Keratinocyte (primary cell): ENCODE results near the gene ZFPM1. TPM values are rescaled to one million over a fixed set of nuclear protein-coding genes. Genes with fewer than 3 reads are reported as not detected.

ENCODE experiments used
- DNase-seq: peaks from one replicate; pipeline ENCODE4 v3.0.0-alpha.2; 2011; ENCODE audit warnings: low read depth, missing footprints, low spot score
- FAIRE-seq: peaks from 2 replicates; lab custom pipeline; 2011; peaks lifted over from hg19 to GRCh38; lab: Jason Lieb, UNC
- H2AFZ ChIP-seq: 2 replicates; pipeline ENCODE4 v1.6.0; 2012; ENCODE audit warnings: low read length, control low read depth, inconsistent platforms; ENCODE audit not compliant: control insufficient read depth
- H3K27ac ChIP-seq: 2 replicates; pipeline ENCODE4 v1.5.1; 2011; ENCODE audit warnings: low read length; ENCODE audit not compliant: control insufficient read depth, insufficient read depth
- H3K27me3 ChIP-seq: 3 replicates; pipeline ENCODE4 v1.6.0; 2011; ENCODE audit warnings: low read length; ENCODE audit not compliant: control insufficient read depth, insufficient read depth; ENCODE audit errors: extremely low read depth
- H3K36me3 ChIP-seq, 2 experiments: 2 replicates in 1 of 2; 3 replicates in 1 of 2; pipeline ENCODE4 v1.5.1; 2011; ENCODE audit warnings: low read length in 2 of 2, mild to moderate bottlenecking in 1 of 2; ENCODE audit not compliant: control insufficient read depth in 2 of 2, insufficient read depth in 2 of 2; ENCODE audit errors: extremely low read depth in 1 of 2
- H3K4me1 ChIP-seq: 3 replicates; pipeline ENCODE4 v1.5.1; 2011; ENCODE audit warnings: low read length; ENCODE audit not compliant: control insufficient read depth, insufficient read depth; ENCODE audit errors: extremely low read depth
- H3K4me2 ChIP-seq: 3 replicates; pipeline ENCODE4 v1.6.0; 2011; ENCODE audit warnings: low read depth, low read length; ENCODE audit not compliant: control insufficient read depth, insufficient read depth; ENCODE audit errors: extremely low read depth
- H3K4me3 ChIP-seq, 3 experiments: fragments of 200-600 bp in 1 of 3; sonication (generic) in 1 of 3; 2 replicates in 2 of 3; 3 replicates in 1 of 3; pipeline ENCODE4 v1.5.1; 2011 to 2016; ENCODE audit warnings: low read length in 3 of 3, mild to moderate bottlenecking in 3 of 3, control low read depth in 2 of 3, inconsistent platforms in 1 of 3, low read depth in 1 of 3, mixed read lengths in 1 of 3, mixed run types in 1 of 3, moderate library complexity in 1 of 3; ENCODE audit not compliant: control insufficient read depth in 2 of 3, insufficient read depth in 2 of 3; ENCODE audit errors: extremely low read depth in 1 of 3
- H3K79me2 ChIP-seq: 2 replicates; pipeline ENCODE4 v1.6.0; 2012; ENCODE audit warnings: low read length; ENCODE audit not compliant: control insufficient read depth, insufficient read depth
- H3K9ac ChIP-seq: 3 replicates; pipeline ENCODE4 v1.6.0; 2011; ENCODE audit warnings: low read length; ENCODE audit not compliant: control insufficient read depth, insufficient read depth; ENCODE audit errors: extremely low read depth
- H3K9me1 ChIP-seq: 3 replicates; pipeline ENCODE4 v1.6.0; 2011; ENCODE audit warnings: low read length; ENCODE audit not compliant: control insufficient read depth, insufficient read depth; ENCODE audit errors: extremely low read depth
- H3K9me3 ChIP-seq: 2 replicates; pipeline ENCODE4 v1.5.1; 2012; ENCODE audit warnings: low read depth, low read length; ENCODE audit not compliant: control insufficient read depth
- H4K20me1 ChIP-seq: 3 replicates; pipeline ENCODE4 v1.6.0; 2011; ENCODE audit warnings: low read length; ENCODE audit not compliant: control insufficient read depth, insufficient read depth; ENCODE audit errors: extremely low read depth
- CTCF ChIP-seq, 3 experiments: IDR thresholded peaks in 1 of 3; conservative IDR thresholded peaks in 1 of 3; optimal IDR thresholded peaks in 1 of 3; 2 replicates in 2 of 3; 3 replicates in 1 of 3; pipeline versions ENCODE3 to v1.5.1; 2011; ENCODE audit warnings: low read length in 3 of 3, mild to moderate bottlenecking in 3 of 3, moderate library complexity in 2 of 3, control low read depth in 1 of 3, inconsistent platforms in 1 of 3; ENCODE audit not compliant: insufficient read depth in 2 of 3; ENCODE audit errors: extremely low read depth in 1 of 3
- EZH2 ChIP-seq: IDR thresholded peaks from one replicate; pipeline ENCODE4 v1.6.1; 2012; ENCODE audit warnings: inconsistent platforms, mild to moderate bottlenecking, low read length, moderate library complexity
- dilution Hi-C: fragments of 300-500 bp; cut with MboI; formaldehyde crosslinking; loops from one replicate; pipeline ENCODE4 v1.7.0; 2020; ENCODE audit warnings: low sequenced_read_pairs; ENCODE audit not compliant: extremely low pct_ligation_motif_present
- polyA plus RNA-seq, 5 experiments: library from polyadenylated mRNA; depleted of rRNA in 3 of 5; stranded (reverse) in 3 of 5; stranded (forward) in 1 of 5; unstranded in 1 of 5; fragments of >200 nt; gene quantifications; 1 replicate in 1 of 5; 2 replicates in 3 of 5; 3 replicates in 1 of 5; pipeline versions ENCODE4 v1.2.1 to v1.2.3, GENCODE V29; 2011 to 2012; ENCODE audit warnings: missing spikeins in 2 of 5, low read depth in 1 of 5, low replicate concordance in 1 of 5

Gene ZFPM1
- polyA plus RNA-seq, 1 donor (not counting 4 experiments of a cell fraction or from before 2014, with no cell fraction given): 0.42 TPM

DNA sequence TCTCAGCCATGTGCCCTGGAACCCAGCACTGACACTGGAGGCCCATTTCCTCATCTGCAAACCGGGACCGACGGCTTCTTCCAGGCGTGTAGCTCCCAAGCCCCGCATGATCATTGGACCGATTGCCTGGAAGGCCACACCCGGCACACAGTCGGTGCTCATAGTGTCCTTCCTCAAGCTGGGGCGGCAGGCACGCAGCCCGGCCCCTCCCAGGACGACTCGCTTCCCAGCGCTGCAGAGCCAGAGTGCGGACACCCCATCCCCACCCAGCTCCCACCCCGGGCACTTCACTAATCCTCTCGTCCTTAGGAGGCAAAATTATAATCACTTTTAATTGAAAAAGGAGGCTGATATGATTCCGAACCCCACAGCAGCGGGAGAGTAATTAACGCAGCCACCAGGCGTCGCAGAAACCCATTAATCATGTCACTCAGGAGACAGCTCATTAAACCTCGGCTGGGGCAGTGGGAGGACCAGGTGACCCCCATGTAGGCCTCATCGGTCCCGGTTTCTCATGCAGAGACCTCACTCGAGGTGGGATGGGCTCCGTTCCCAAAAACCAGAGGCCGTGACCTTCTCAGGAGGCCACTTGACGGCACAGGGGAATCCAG, 37.3 kb upstream of the ZFPM1 start:
- dilution Hi-C loops: no loop called here
- no peaks in the 10 kb centered on the region for H4K20me1 ChIP-seq
- peaks cover 16% of the 10 kb centered on the region for H3K27me3 ChIP-seq
- H3K36me3 ChIP-seq: no peaks in the 10 kb centered on the region
- no peaks in the 10 kb centered on the region for H3K9me1 ChIP-seq
- no peak overlapping the region for H3K9ac ChIP-seq
- no peak for FAIRE-seq
- no peak for DNase-seq
- H3K79me2 ChIP-seq: no peaks in the 10 kb centered on the region
- H3K4me1 ChIP-seq: no peaks in the 10 kb centered on the region
- TF ChIP-seq CTCF (optimal IDR thresholded peaks at IDR 0.05 in 1 of 3, IDR thresholded peaks at IDR 0.05 in 1 of 3, conservative IDR thresholded peaks at IDR 0.05 in 1 of 3; ENCODE audit: extremely low read depth in 1 of 3, insufficient read depth in 2 of 3, low read length in 3 of 3) (peak; percentile 25 to 36 (median 29)), EZH2 (no peak)
- no peak overlapping the region for H3K4me3 ChIP-seq
- no peaks in the 10 kb centered on the region for H3K9me3 ChIP-seq
- H2AFZ ChIP-seq: no peak overlapping the region
- H3K27ac ChIP-seq: no peak overlapping the region
- H3K4me2 ChIP-seq: no peak overlapping the region

DNA sequence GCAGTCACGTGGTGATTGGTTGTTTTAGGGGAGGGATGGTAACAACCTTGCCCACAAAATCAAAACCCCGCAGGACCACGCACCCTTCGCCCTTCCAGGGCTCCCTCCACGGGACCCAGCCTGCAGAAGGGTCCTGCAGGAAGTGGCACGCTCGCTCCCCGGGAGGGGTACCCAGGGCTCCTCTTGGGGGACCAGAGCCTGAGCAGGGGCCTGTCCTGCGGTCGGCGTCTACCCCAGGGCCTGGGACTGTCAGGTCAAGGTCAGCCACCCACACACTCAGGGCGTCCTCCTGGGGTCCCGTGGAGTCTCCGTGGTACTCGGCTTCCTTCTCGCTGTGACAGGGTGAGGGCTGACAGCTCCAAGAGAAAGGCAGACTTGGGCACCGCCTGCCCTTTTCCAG, 36.4 kb upstream of the ZFPM1 start:
- Histone ChIP-seq H3K9ac (no peak overlapping the region), H3K79me2 (no peaks in the 10 kb centered on the region), H3K4me2 (no peak overlapping the region), H3K36me3 (no peaks in the 10 kb centered on the region), H3K4me3 (no peak overlapping the region), H3K9me1 (no peaks in the 10 kb centered on the region), H3K27me3 (peaks cover 16% of the 10 kb centered on the region), H3K9me3 (no peaks in the 10 kb centered on the region), H3K4me1 (no peaks in the 10 kb centered on the region), H3K27ac (no peak overlapping the region), H2AFZ (no peak overlapping the region), H4K20me1 (no peaks in the 10 kb centered on the region)
- DNase-seq (no peak), FAIRE-seq (no peak)
- no peak for TF ChIP-seq EZH2
- TF ChIP-seq CTCF (optimal IDR thresholded peaks at IDR 0.05 in 1 of 3, IDR thresholded peaks at IDR 0.05 in 1 of 3, conservative IDR thresholded peaks at IDR 0.05 in 1 of 3; ENCODE audit: extremely low read depth in 1 of 3, insufficient read depth in 2 of 3, low read length in 3 of 3): no peak
- dilution Hi-C loops: no loop called here
